CD8-positive, alpha-beta memory T cell (primary cell): ENCODE measurements around the gene RASSF1. TPM values are rescaled to one million over a fixed set of nuclear protein-coding genes. Genes with fewer than 3 reads are reported as not detected.

Experiments
- CTCF ChIA-PET: fragments of 350-600 bp; sonication (Branson Sonifier 250); formaldehyde crosslinking; loops from one replicate; lab custom pipeline; 2021; ENCODE audit warnings: antibody characterized with exemption; lab: Charles Lee
- POLR2A ChIA-PET: fragments of 350-600 bp; sonication (Branson Sonifier 250); formaldehyde crosslinking; loops from one replicate; lab custom pipeline; 2021; ENCODE audit warnings: antibody characterized with exemption; lab: Charles Lee
- DNase-seq, 5 donors: peaks; one replicate each; pipeline versions ENCODE4 v3.0.0 to v3.0.0-alpha.2; 2020 to 2022; ENCODE audit warnings: mixed read lengths in 1 of 5
- H3K27ac ChIP-seq: one replicate; pipeline ENCODE4 v1.7.0; 2013; ENCODE audit warnings: low read depth, mild to moderate bottlenecking, low read length, moderate library complexity
- H3K27me3 ChIP-seq: 2 replicates; pipeline ENCODE4 v1.7.0; 2013; ENCODE audit warnings: low read length, mild to moderate bottlenecking; ENCODE audit not compliant: insufficient read depth, poor library complexity, severe bottlenecking
- H3K36me3 ChIP-seq: 2 replicates; pipeline ENCODE4 v1.7.0; 2013; ENCODE audit warnings: mild to moderate bottlenecking, low read length, moderate library complexity; ENCODE audit not compliant: insufficient read depth
- H3K4me1 ChIP-seq: 2 replicates; pipeline ENCODE4 v1.7.0; 2013; ENCODE audit warnings: mild to moderate bottlenecking, low read length, moderate library complexity; ENCODE audit not compliant: insufficient read depth
- H3K4me3 ChIP-seq: 2 replicates; pipeline ENCODE4 v1.7.0; 2013; ENCODE audit warnings: mild to moderate bottlenecking, low read length
- H3K9me3 ChIP-seq: 2 replicates; pipeline ENCODE4 v1.7.0; 2013; ENCODE audit warnings: mild to moderate bottlenecking, low read length
- H3K27ac Mint-ChIP-seq, 8 donors: one replicate each; pipeline ENCODE4 v1.8.0; 2020 to 2021; ENCODE audit warnings: mixed read lengths in 8 of 8, mild to moderate bottlenecking in 6 of 8, inconsistent platforms in 3 of 8, moderate library complexity in 3 of 8
- H3K27me3 Mint-ChIP-seq, 2 donors: one replicate each; pipeline ENCODE4 v1.8.0; 2020 to 2021; ENCODE audit warnings: mixed read lengths in 2 of 2, mild to moderate bottlenecking in 1 of 2, moderate library complexity in 1 of 2
- H3K36me3 Mint-ChIP-seq, 3 donors: one replicate each; pipeline ENCODE4 v1.8.0; 2020 to 2021; ENCODE audit warnings: mixed read lengths in 3 of 3, inconsistent platforms in 1 of 3, mild to moderate bottlenecking in 1 of 3
- H3K4me1 Mint-ChIP-seq, 3 donors: one replicate each; pipeline ENCODE4 v1.8.0; 2020 to 2021; ENCODE audit warnings: mixed read lengths in 3 of 3, inconsistent platforms in 1 of 3, mild to moderate bottlenecking in 1 of 3
- H3K4me3 Mint-ChIP-seq, 7 donors: one replicate each; pipeline ENCODE4 v1.8.0; 2020 to 2021; ENCODE audit warnings: mixed read lengths in 7 of 7, mild to moderate bottlenecking in 6 of 7, moderate library complexity in 4 of 7, inconsistent platforms in 2 of 7
- H3K9me3 Mint-ChIP-seq, 5 donors: one replicate each; pipeline ENCODE4 v1.8.0; 2020 to 2022; ENCODE audit warnings: mixed read lengths in 5 of 5, mild to moderate bottlenecking in 3 of 5, moderate library complexity in 2 of 5, inconsistent platforms in 1 of 5
- polyA plus RNA-seq: library from polyadenylated mRNA; unstranded; fragments of 300-500 nt; fragmentation: Illumina TruSeq; gene quantifications from one replicate; pipeline ENCODE4 v1.2.3, GENCODE V29; 2021
- total RNA-seq, 2 experiments: library from RNA; stranded (reverse); gene quantifications; one replicate each; pipeline ENCODE4 v1.2.3, GENCODE V29; 2021

Gene RASSF1
- total and polyA plus RNA-seq, 3 experiments from 2014 or later, result 70.8 to 152 (median 71.9) TPM

DNA sequence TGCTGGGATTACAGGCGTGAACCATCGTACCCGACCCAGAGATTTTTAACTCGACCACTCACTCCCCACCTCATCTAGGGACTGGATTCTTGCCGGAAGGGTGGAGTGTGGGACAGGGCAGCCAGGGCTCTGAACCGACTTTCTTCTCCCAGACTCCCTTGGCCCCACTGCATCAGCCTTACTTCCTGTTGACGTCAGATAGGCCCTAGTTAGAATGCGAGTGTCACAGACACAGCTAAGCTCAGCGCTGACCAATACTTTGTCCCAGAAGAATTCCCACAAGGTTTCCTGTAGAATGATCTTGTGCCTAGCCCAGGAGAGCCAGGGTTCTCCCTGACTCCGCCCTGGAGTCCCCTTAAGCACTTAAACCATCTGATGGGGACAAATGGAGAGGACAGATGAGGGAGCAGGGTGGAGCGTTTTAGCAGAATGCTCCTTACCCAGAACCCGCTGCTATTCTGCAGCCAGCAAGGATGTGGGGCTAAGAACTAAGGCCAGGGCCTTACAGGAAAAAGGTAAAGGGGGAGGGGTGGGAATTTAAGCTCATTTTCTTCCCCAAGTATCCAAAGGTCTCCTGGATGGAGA is 6.8 kb downstream of the RASSF1 start:
- H3K27me3 Mint-ChIP-seq, result no peaks in the 10 kb centered on the region
- POLR2A ChIA-PET, result interaction anchor here (0.7 to 1.1 kb wide), 2 partner anchors 17 to 45 kb away, joined by 3 to 5 read pairs; partner anchors contain the start of genes CYB561D2 and NPRL2

DNA sequence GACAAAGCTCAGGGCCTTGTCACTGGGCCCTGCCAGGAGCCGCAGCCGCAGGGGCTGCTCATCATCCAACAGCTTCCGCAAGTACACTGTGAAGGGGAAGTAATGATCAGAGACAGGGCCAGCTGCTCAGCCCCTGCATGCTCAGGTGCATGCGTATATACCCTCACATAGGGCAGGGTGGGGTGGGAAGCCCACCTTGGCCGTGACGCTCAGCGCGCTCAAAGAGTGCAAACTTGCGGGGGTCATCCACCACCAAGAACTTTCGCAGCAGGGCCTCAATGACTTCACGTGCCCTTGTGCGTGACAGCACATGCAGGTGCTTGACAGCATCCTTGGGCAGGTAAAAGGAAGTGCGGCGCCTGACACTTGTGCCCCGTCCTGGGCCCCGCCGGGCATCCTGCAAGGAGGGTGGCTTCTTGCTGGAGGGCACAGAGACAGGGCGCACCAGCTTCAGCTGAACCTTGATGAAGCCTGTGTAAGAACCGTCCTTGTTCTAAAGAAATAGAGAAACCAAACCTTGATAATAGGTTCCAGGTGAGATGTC is 9.2 kb downstream of the RASSF1 start:
- H3K9me3 Mint-ChIP-seq, result no peaks in the 10 kb centered on the region
- H3K4me3 Mint-ChIP-seq, result peak overlapping the region in 1 of 7 donors; percentile 54
- no peaks in the 10 kb centered on the region for H3K27me3 Mint-ChIP-seq
- H3K27ac Mint-ChIP-seq, result peak overlapping the region in 2 of 8 donors; percentile 28 to 33
- Histone ChIP-seq H3K4me3 (no peak overlapping the region), H3K4me1 (peaks cover 53% of the 10 kb centered on the region), H3K27me3 (no peaks in the 10 kb centered on the region), H3K27ac (no peak overlapping the region), H3K36me3 (peaks cover 30% of the 10 kb centered on the region), H3K9me3 (no peaks in the 10 kb centered on the region)
- no peak for DNase-seq
- peaks cover 0 to 54% (median 2%) of the 10 kb centered on the region in 3 donors for H3K36me3 Mint-ChIP-seq
- CTCF ChIA-PET, result interaction anchor here (1.2 to 1.8 kb wide), 3 partner anchors 9 to 14 kb away, joined by 3 to 5 read pairs (median 4); partner anchors contain the start of gene HYAL2
- peaks cover 45 to 61% (median 58%) of the 10 kb centered on the region in 3 donors for H3K4me1 Mint-ChIP-seq
- POLR2A ChIA-PET, result interaction anchor here (0.6 to 0.7 kb wide), 2 partner anchors 10 to 39 kb away, joined by 3 read pairs; partner anchors contain the start of gene IFRD2

More for the DNA sequence above, 6.8 kb downstream of the RASSF1 start:
- no peak for DNase-seq
- peak overlapping the region; percentile 45 to 84 (median 62) for H3K4me3 Mint-ChIP-seq
- Histone ChIP-seq H3K9me3 (no peaks in the 10 kb centered on the region), H3K4me3 (no peak overlapping the region), H3K36me3 (peaks cover 30% of the 10 kb centered on the region), H3K27me3 (no peaks in the 10 kb centered on the region), H3K4me1 (peaks cover 45% of the 10 kb centered on the region), H3K27ac (peak overlapping the region; percentile 49)
- CTCF ChIA-PET, result interaction anchor here (1.0 to 8.5 kb wide), 4 partner anchors 10 to 208 kb away, joined by 3 to 103 read pairs (median 4); partner anchors contain the start of genes CYB561D2, NPRL2 and ZMYND10
- H3K9me3 Mint-ChIP-seq, result no peaks in the 10 kb centered on the region
- peak overlapping the region; percentile 83 to 95 (median 94) for H3K27ac Mint-ChIP-seq
- peaks cover 42 to 59% (median 53%) of the 10 kb centered on the region in 3 donors for H3K4me1 Mint-ChIP-seq
- H3K36me3 Mint-ChIP-seq, result peaks cover 0 to 64% (median 4%) of the 10 kb centered on the region in 3 donors

DNA sequence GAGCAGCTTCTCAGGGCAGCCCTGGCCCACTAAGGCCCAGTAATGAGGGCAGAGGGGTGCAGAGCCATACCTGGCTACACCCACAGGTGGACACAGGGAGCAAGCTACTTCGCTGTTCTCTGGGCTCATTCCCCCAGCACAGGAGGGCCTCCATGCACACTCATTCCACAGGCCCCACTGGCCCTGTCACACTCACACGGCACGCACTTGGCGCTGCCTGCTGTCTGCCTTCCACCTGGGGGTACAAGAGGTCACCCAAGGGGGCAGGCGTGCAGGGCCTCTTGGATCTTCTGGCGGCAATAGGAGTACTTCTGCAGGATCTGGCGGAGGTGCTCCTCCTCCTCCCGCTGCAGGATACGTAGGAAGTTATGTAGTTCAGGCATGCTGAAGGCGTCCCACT is 10.3 kb downstream of the RASSF1 start:
- Mint-ChIP-seq H3K4me3 (peak overlapping the region in 1 of 7 donors; percentile 54), H3K27ac (peak overlapping the region in 3 of 8 donors; percentile 42 to 91 (median 47)), H3K36me3 (peaks cover 0 to 58% (median 2%) of the 10 kb centered on the region in 3 donors), H3K4me1 (peaks cover 38 to 54% (median 47%) of the 10 kb centered on the region in 3 donors), H3K9me3 (no peaks in the 10 kb centered on the region), H3K27me3 (no peaks in the 10 kb centered on the region)
- ChIA-PET POLR2A (interaction anchor here (0.5 to 0.7 kb wide), 2 partner anchors 15 to 34 kb away, joined by 3 to 4 read pairs; no protein-coding TSS in a partner anchor), CTCF (interaction anchor here (1.3 kb wide), 1 partner anchor 12 kb away, joined by 4 read pairs; no protein-coding TSS in a partner anchor)
- no peak overlapping the region for H3K27ac ChIP-seq
- peaks cover 34% of the 10 kb centered on the region for H3K36me3 ChIP-seq
- no peak for DNase-seq
- H3K4me1 ChIP-seq, result peaks cover 41% of the 10 kb centered on the region
- H3K27me3 ChIP-seq, result no peaks in the 10 kb centered on the region
- H3K4me3 ChIP-seq, result no peak overlapping the region
- H3K9me3 ChIP-seq, result no peaks in the 10 kb centered on the region

DNA sequence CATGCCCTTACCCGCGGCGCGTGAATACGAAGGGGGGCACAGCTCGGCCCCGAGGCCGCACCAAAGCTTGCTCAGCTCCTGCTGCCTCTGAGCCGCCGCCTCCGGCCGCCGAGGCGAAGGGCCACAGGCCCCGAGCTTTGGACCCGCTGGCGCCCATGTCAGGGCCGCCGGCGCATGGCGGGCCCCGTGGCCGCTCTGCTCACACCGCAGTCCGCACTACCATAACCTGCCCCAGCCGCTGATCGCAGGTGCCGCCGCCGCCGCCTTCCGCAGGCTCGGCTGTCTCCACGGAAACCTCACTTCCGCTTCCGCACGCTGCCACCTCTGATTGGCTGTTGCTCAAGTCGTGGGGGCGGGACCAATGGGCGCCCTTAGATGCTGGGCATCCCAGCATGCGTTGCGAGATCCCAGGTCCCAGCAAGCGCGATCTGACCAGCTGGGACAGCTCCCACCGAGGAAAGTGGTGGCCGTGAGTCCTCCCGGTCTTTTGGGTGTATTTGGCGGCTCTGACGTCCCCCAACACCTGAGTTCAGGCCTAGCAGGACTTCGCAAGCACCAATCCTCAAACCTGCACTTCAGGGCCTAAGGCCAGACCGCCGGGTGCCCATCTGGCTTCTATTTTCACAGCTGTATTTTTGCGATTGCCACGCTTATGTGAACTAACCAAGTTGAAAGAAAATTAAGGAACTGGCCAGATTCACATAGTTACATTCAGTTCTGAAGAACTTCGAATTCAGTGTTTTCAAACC is 12.5 kb downstream of the RASSF1 start, which contains the start of gene TUSC2:
TSS of gene TUSC2 (minus strand) at position 281 of the 749 bp plus-strand sequence. CDS start at position 157, 124 bp downstream.
- peak within 1 kb of the TSS; percentile 82 to 97 (median 91) for H3K4me3 Mint-ChIP-seq
- Histone ChIP-seq H3K4me3 (peak within 1 kb of the TSS; percentile 70), H3K27ac (peak within 1 kb of the TSS; percentile 71), H3K4me1 (peaks cover 19% of the 10 kb centered on the region), H3K27me3 (no peaks in the 10 kb centered on the region), H3K9me3 (no peaks in the 10 kb centered on the region), H3K36me3 (peaks cover 32% of the 10 kb centered on the region)
- POLR2A ChIA-PET, result interaction anchor here (0.6 to 3.9 kb wide), 11 partner anchors 9 to 1058 kb away, joined by 3 to 57 read pairs (median 6); partner anchors contain the start of genes CYB561D2, HYAL3, IFRD2 and NAA80
- CTCF ChIA-PET, result interaction anchor here (0.7 to 2.5 kb wide), 9 partner anchors 9 to 135 kb away, joined by 3 to 19 read pairs (median 4); partner anchors contain the start of genes IFRD2 and RASSF1
- peak within 1 kb of the TSS; percentile 77 to 96 (median 94) for H3K27ac Mint-ChIP-seq
- DNase-seq, result peak; percentile 92 to 96 (median 93)
- H3K4me1 Mint-ChIP-seq, result peaks cover 26 to 47% (median 31%) of the 10 kb centered on the region in 3 donors
- H3K9me3 Mint-ChIP-seq, result no peaks in the 10 kb centered on the region
- peaks cover 0 to 1% of the 10 kb centered on the region in 2 donors for H3K27me3 Mint-ChIP-seq
- peaks cover 0 to 57% (median 0%) of the 10 kb centered on the region in 3 donors for H3K36me3 Mint-ChIP-seq

DNA sequence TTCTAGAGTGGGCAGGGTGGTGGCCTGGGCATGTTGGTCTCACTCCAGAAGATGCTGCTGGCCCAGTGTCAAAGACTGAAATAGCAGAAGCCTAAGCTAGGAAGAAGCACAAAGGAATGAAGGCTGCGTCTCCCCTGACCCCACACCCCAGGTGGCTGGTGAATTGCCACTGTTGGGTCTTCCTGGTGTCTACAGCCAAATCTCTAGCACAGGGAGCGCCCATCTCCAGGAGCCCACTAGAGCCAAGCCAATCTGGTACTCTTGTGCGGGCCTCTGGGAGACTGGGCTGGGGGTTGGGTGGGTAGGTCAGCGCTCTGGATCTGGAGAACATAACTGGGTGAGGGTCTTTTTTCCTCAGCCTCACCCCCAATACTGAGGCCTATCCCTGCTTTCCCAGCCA is 13.5 kb downstream of the RASSF1 start:
- DNase-seq, result no peak
- ChIA-PET POLR2A (interaction anchor here (0.8 to 3.9 kb wide), 4 partner anchors 10 to 35 kb away, joined by 5 to 57 read pairs (median 8); partner anchors contain the start of genes HYAL3, IFRD2, NAA80 and RASSF1), CTCF (interaction anchor here (0.7 to 2.5 kb wide), 8 partner anchors 8 to 134 kb away, joined by 3 to 19 read pairs (median 4); partner anchors contain the start of genes IFRD2 and RASSF1)
- Mint-ChIP-seq H3K9me3 (no peaks in the 10 kb centered on the region), H3K4me3 (peak overlapping the region; percentile 82 to 97 (median 91)), H3K4me1 (peaks cover 23 to 43% (median 26%) of the 10 kb centered on the region in 3 donors), H3K27ac (peak overlapping the region; percentile 15 to 96 (median 86)), H3K36me3 (peaks cover 0 to 53% (median 0%) of the 10 kb centered on the region in 3 donors), H3K27me3 (peaks cover 0 to 1% of the 10 kb centered on the region in 2 donors)
- Histone ChIP-seq H3K27ac (peak overlapping the region; percentile 71), H3K4me1 (peaks cover 18% of the 10 kb centered on the region), H3K4me3 (peak overlapping the region; percentile 70), H3K27me3 (no peaks in the 10 kb centered on the region), H3K9me3 (no peaks in the 10 kb centered on the region), H3K36me3 (peaks cover 26% of the 10 kb centered on the region)

DNA sequence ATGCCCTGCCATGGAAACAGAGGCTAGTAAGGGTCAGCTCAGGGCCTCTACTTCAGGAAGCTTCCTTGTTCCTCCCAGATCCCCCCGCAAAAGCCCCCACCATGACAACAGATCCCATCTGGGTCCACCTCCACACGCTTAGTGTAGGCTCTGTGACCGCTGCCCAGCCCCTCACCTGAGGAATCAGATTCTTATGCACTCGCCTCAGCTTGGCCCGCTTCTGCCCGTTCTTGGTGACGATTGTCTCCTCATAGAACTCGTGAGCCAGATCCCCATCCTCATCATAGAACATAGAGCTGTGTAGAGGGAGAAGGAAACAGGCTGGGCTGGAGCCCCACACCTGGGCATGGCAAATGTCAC is 14.5 kb downstream of the RASSF1 start:
- POLR2A ChIA-PET, result interaction anchor here (3.9 kb wide), 1 partner anchor 11 kb away, joined by 57 read pairs; no protein-coding TSS in a partner anchor
- Mint-ChIP-seq H3K36me3 (peaks cover 0 to 44% (median 0%) of the 10 kb centered on the region in 3 donors), H3K27me3 (peaks cover 0 to 1% of the 10 kb centered on the region in 2 donors)

More for the DNA sequence above, 14.5 kb downstream of the RASSF1 start:
- Histone ChIP-seq H3K27me3 (no peaks in the 10 kb centered on the region), H3K27ac (no peak overlapping the region), H3K4me3 (no peak overlapping the region), H3K36me3 (peaks cover 21% of the 10 kb centered on the region), H3K4me1 (peaks cover 22% of the 10 kb centered on the region), H3K9me3 (no peaks in the 10 kb centered on the region)
- peak overlapping the region; percentile 32 to 97 (median 45) for H3K4me3 Mint-ChIP-seq
- H3K27ac Mint-ChIP-seq, result peak overlapping the region in 6 of 8 donors; percentile 29 to 70 (median 60)
- no peaks in the 10 kb centered on the region for H3K9me3 Mint-ChIP-seq
- peaks cover 20 to 38% (median 24%) of the 10 kb centered on the region in 3 donors for H3K4me1 Mint-ChIP-seq
- CTCF ChIA-PET, result interaction anchor here (1.4 to 3.3 kb wide), 2 partner anchors 11 to 67 kb away, joined by 3 to 22 read pairs; no protein-coding TSS in a partner anchor
- no peak for DNase-seq
